NCI-H187 treated with DMSO at 0.1 percent for 48 hours (cell line): Measurements from ENCODE around the gene HYAL4.

Experiments
- DNase-seq: peaks from one replicate; lab custom pipeline; 2025; lab: John Stamatoyannopoulos, UW

The HYAL4 gene

DNA sequence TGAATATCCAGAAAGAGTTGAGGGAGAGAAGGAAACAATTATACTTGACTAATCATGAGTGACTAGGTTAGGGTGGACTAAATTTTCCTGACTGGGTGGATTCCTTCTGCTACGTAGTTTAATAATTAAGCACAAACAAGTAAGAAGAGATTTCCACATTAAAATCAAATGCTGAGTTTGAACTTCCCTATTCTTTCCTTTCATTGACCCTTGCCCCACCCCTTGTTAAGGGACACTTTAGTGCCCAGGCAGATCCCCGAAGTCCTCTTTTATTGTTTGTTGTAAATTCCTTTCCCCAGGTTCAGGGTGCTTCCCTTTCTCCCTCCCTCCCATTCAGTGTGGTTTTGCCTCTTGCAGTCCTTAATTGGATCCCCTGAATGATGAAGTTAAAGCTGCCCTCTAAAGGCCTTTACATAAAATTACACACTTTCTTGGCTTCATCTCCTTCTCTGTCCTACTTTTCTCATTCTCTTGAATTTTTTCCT lies 71.3 kb downstream of the HYAL4 start:
- no peak for DNase-seq

DNA sequence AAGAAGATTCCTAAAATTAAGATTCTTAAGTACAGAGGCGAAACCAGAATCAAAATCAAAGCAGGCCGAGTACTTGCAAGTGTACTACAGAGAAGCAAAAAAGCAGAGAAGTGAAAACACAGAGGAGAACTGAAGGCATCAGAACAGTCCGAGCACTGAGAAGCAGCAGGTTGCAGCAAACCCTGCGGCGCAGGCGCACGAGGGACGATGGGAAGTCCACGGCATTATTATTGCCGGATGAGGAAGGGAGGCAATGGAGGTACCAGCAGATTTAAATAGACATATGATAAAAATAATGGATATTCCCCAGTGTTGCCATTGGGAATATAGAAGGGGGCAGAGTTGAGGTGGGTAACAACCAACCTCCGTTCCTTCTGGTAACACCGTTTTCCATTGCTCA lies 72.9 kb downstream of the HYAL4 start:
- DNase-seq, result no peak

DNA sequence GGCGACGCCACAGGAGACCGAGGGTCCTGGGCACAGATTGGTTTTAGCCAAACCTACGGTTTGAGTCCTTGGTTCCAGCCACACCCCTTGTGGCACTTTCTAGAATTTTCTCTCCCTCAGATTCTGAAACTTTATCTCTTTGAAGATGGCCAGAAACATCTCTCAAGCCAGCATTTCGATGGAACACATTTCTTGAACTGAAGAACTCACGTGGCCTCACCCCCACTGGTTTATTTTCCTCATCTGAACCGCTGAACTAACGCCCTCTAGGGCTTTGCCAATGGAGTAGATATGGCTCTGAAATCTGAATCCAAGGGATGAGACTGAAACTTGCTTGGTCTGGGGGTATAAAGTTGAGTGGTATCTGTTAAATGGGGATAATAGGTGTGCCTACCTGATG lies 73.3 kb downstream of the HYAL4 start:
- no peak for DNase-seq

DNA sequence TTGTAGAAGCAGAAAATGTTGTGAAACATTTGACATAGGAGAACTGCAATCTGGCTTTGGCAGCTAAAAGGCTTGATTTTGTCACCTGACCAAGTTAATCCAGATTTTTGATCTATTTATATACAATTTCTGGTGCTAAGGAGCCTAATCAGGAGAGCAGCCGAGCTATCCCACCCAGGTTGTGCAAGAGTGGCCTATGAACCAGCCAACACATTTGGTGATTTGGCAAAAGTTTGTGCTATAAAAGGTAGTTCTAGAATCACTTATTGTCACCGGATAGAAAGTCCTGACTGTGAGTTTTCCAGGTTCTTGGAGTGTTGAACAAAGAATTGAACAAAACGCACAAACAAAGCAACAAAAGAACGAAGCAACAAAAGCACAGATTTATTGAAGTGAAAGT lies 78.6 kb downstream of the HYAL4 start:
- no peak for DNase-seq

DNA sequence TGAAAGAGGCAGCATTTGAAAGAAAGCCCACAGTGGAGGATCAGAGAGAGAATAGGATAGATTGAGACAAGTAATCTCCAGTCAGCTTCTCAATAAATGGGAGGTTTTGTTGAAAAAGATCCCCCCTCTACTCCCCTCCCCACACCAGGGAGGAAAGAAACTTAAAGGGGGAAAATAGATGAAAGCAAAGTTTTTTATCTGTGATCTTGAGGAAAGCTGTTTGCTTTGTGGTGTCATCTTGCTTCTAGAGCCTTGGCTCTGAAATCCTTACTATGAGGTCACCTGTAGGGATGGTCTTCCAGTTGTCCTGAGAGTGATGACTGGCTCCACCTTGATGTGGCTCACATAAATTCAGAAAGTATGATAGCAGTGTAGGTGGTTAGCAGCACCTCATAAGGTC lies 80.0 kb downstream of the HYAL4 start, which contains the start of gene SPAM1:
Gene SPAM1 (plus strand): TSS at position 301 of the 400 bp plus-strand sequence. CDS start 28,330 bp downstream, outside the sequence.
- DNase-seq, result no peak
